ENCODE data around the gene LRP11.
A peak's percentile ranks its signal among the peaks of the same experiment; 100 is the strongest.

Gene LRP11

DNA sequence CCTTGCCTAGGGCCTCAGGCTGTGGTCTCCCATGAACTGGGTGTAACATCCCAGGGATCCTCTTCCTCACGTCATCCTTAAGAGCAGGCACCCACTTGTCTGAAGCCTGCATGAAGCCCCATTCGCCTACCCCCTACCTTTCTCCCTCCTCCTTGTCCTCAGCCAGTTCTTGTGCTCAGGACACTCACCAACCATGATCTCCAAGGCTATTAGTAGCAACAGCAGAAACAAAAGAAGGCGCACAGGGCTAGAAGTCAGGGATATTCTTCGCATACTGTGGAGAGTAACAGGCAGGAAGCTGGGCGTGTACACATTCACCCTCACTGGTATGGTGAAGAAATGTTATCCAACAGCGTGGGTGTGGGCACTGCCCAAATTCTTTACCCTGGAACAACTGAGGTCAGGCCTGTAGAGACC is 26.5 kb upstream of the LRP11 start:
- Histone ChIP-seq H3K27ac (ENCODE audit: extremely low read depth, low read depth, low read length) (no peak overlapping the region), H3K9me3 (ENCODE audit: control insufficient read depth, insufficient read depth, low read depth, low read length) (no peaks in the 10 kb centered on the region), H3K36me3 (ENCODE audit: control insufficient read depth in 2 of 2, insufficient read depth in 1 of 2, low read length in 2 of 2) (no peaks in the 10 kb centered on the region), H3K4me3 (ENCODE audit: low read depth, low read length) (no peak overlapping the region), H3K4me1 (ENCODE audit: control insufficient read depth, insufficient read depth, low read length) (peaks cover 6% of the 10 kb centered on the region)
- ChIA-PET POLR2A (no interaction called here), CTCF (interaction anchor here (0.6 to 1.0 kb wide), 3 partner anchors 11 to 26 kb away, joined by 3 to 4 read pairs (median 4); no protein-coding TSS in a partner anchor)
- TF ChIP-seq SCRT1 (tag by site-specific recombination; IDR thresholded peaks at IDR 0.05; ENCODE audit: borderline replicate concordance) (no peak), ZIC2 (tag by site-specific recombination; IDR thresholded peaks at IDR 0.05) (peak; percentile 51; the same call in 1 of the 2 replicates)

DNA sequence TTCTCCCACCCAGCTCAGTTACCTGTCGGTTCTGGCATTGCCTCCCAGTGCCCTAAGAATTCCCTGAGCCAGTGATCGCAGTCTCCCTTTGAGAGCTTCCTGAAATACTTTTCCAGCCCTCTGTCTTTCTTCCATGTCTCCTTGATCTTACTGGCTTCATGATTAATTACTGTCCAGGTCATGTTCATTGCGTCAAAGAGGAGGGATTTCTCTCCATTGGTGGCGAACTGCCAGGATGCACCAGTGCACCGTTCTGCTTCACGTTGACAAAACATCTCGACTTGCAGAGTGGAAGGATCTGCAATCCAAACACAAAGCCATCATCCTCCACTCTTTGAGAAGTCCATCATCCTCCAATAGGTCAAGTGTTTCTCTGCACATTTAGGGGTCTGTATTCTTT is 25.2 kb upstream of the LRP11 start:
- ChIA-PET CTCF (interaction anchor here (0.6 to 0.7 kb wide), 4 partner anchors 44 to 1329 kb away, joined by 3 read pairs; no protein-coding TSS in a partner anchor), POLR2A (no interaction called here)
- no peak overlapping the region for H3K4me3 ChIP-seq (ENCODE audit: low read depth, low read length)
- TF ChIP-seq ZNF626 (tag by site-specific recombination; IDR thresholded peaks at IDR 0.05): no peak
- TF ChIP-seq ZNF121 (tag by site-specific recombination; IDR thresholded peaks at IDR 0.05): no peak
- no peak for TF ChIP-seq ZNF202 (tag by site-specific recombination; IDR thresholded peaks at IDR 0.05; ENCODE audit: borderline replicate concordance)
- no peak for TF ChIP-seq ZNF596 (tag by site-specific recombination; IDR thresholded peaks at IDR 0.05)
- TF ChIP-seq ZNF23 (tag by site-specific recombination; IDR thresholded peaks at IDR 0.05; ENCODE audit: borderline replicate concordance): no peak
- TF ChIP-seq ZNF629 (tag by site-specific recombination; IDR thresholded peaks at IDR 0.05): no peak
- TF ChIP-seq ZSCAN16 (tag by site-specific recombination; IDR thresholded peaks at IDR 0.05): no peak
- TF ChIP-seq ZFHX2 (tag by site-specific recombination; conservative IDR thresholded peaks at IDR 0.05): no peak
- no peaks in the 10 kb centered on the region for H3K4me1 ChIP-seq (ENCODE audit: control insufficient read depth, insufficient read depth, low read length)
- no peak overlapping the region for H3K27ac ChIP-seq (ENCODE audit: extremely low read depth, low read depth, low read length)
- no peaks in the 10 kb centered on the region for H3K9me3 ChIP-seq (ENCODE audit: control insufficient read depth, insufficient read depth, low read depth, low read length)
- H3K36me3 ChIP-seq (ENCODE audit: control insufficient read depth in 2 of 2, insufficient read depth in 1 of 2, low read length in 2 of 2): no peaks in the 10 kb centered on the region

- no peak overlapping the region for H3K4me3 ChIP-seq (ENCODE audit: low read depth, low read length)
- H3K36me3 ChIP-seq (ENCODE audit: control insufficient read depth in 2 of 2, insufficient read depth in 1 of 2, low read length in 2 of 2): no peaks in the 10 kb centered on the region
- no peaks in the 10 kb centered on the region for H3K9me3 ChIP-seq (ENCODE audit: control insufficient read depth, insufficient read depth, low read depth, low read length)
- CTCF ChIA-PET: interaction anchor here (0.7 kb wide), 2 partner anchors 43 to 1328 kb away, joined by 3 read pairs; no protein-coding TSS in a partner anchor
- H3K4me1 ChIP-seq (ENCODE audit: control insufficient read depth, insufficient read depth, low read length): no peaks in the 10 kb centered on the region
- TF ChIP-seq ZNF791 (tag by site-specific recombination; IDR thresholded peaks at IDR 0.05): no peak
- POLR2A ChIA-PET: interaction anchor here (0.7 kb wide), 1 partner anchor 36 kb away, joined by 4 read pairs; no protein-coding TSS in a partner anchor
- no peak overlapping the region for H3K27ac ChIP-seq (ENCODE audit: extremely low read depth, low read depth, low read length)
Observed at GRCh38 chr6:149888659-149889058, 24.5 kb upstream of the LRP11 start.

DNA sequence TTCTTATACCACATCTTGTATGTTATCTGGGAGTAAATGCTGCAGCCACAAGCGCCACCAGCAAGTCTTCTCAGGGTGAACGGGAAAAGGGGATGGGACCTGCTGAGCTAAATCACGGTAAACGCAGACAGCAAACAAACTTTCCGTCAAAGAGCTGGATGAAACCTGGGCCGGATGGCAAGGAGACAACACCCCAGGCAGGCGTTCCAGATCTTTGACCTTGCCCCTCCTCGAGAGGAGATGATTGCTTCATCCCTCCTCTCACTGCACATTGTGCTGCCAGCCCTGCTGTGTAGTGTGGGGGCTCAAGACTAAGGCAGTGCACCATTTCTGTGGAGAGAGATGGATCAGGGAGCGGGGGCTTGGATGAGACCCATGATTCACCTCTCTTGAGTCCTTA is 23.9 kb upstream of the LRP11 start:
- CTCF ChIA-PET: no interaction called here
- no peak for TF ChIP-seq ZNF843 (tag by site-specific recombination; IDR thresholded peaks at IDR 0.05)
- Histone ChIP-seq H3K27ac (ENCODE audit: extremely low read depth, low read depth, low read length) (no peak overlapping the region), H3K4me3 (ENCODE audit: low read depth, low read length) (no peak overlapping the region), H3K4me1 (ENCODE audit: control insufficient read depth, insufficient read depth, low read length) (no peaks in the 10 kb centered on the region), H3K36me3 (ENCODE audit: control insufficient read depth in 2 of 2, insufficient read depth in 1 of 2, low read length in 2 of 2) (no peaks in the 10 kb centered on the region), H3K9me3 (ENCODE audit: control insufficient read depth, insufficient read depth, low read depth, low read length) (no peaks in the 10 kb centered on the region)
- POLR2A ChIA-PET: no interaction called here

- Histone ChIP-seq H3K4me3 (ENCODE audit: low read depth, low read length) (no peak overlapping the region), H3K4me1 (ENCODE audit: control insufficient read depth, insufficient read depth, low read length) (no peaks in the 10 kb centered on the region), H3K9me3 (ENCODE audit: control insufficient read depth, insufficient read depth, low read depth, low read length) (no peaks in the 10 kb centered on the region), H3K36me3 (ENCODE audit: control insufficient read depth in 2 of 2, insufficient read depth in 1 of 2, low read length in 2 of 2) (no peaks in the 10 kb centered on the region), H3K27ac (ENCODE audit: extremely low read depth, low read depth, low read length) (no peak overlapping the region)
- POLR2A ChIA-PET: no interaction called here
- no peak for TF ChIP-seq OVOL3 (tag by site-specific recombination; IDR thresholded peaks at IDR 0.05)
- no peak for TF ChIP-seq ZNF335 (tag by site-specific recombination; conservative IDR thresholded peaks at IDR 0.05)
- no peak for TF ChIP-seq ZSCAN4 (tag by site-specific recombination; IDR thresholded peaks at IDR 0.05)
- no peak for TF ChIP-seq ZNF341 (tag by site-specific recombination; IDR thresholded peaks at IDR 0.05; ENCODE audit: low read depth)
- no peak for TF ChIP-seq KLF1 (tag by site-specific recombination; IDR thresholded peaks at IDR 0.05)
- TF ChIP-seq ZNF561 (tag by site-specific recombination; IDR thresholded peaks at IDR 0.05; ENCODE audit: borderline replicate concordance): no peak
- no peak for TF ChIP-seq ZNF645 (tag by site-specific recombination; IDR thresholded peaks at IDR 0.05)
- TF ChIP-seq ZNF292 (tag by site-specific recombination; IDR thresholded peaks at IDR 0.05; ENCODE audit: borderline replicate concordance, low read depth): no peak
- CTCF ChIA-PET: interaction anchor here (0.7 kb wide), 1 partner anchor 20 kb away, joined by 3 read pairs; no protein-coding TSS in a partner anchor
Observed at GRCh38 chr6:149887343-149887742, 23.2 kb upstream of the LRP11 start.

Data from HEK293 (cell line).